Measurements from ENCODE around the gene RIN2.
"Not testable (repeated sequence)": the region's sequence is repeated elsewhere in the genome, so short reads cannot be mapped to it uniquely, and the experiment has no call there.

DNA sequence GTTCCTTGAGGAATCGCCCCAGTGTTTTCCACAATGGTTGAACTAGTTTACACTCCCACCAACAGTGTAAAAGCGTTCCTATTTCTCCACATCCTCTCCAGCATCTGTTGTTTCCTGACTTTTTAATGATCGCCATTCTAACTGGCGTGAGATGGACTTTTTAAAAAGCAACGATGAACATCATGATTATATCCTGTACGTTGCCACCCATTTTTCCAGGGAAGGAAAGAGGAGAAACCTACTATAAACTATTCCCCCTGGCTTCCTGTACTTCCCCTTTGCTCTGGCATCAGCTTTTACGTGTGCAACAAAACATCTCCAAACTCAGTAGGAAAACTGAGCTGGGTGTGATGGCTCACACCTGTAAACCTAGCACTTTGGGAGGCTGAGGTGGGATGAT is 48.2 kb downstream of the RIN2 start:
- not testable (repeated sequence) for TF ChIP-seq POLR2A, EP300 (IDR thresholded peaks at IDR 0.05)
- TF ChIP-seq, protein P1, sequence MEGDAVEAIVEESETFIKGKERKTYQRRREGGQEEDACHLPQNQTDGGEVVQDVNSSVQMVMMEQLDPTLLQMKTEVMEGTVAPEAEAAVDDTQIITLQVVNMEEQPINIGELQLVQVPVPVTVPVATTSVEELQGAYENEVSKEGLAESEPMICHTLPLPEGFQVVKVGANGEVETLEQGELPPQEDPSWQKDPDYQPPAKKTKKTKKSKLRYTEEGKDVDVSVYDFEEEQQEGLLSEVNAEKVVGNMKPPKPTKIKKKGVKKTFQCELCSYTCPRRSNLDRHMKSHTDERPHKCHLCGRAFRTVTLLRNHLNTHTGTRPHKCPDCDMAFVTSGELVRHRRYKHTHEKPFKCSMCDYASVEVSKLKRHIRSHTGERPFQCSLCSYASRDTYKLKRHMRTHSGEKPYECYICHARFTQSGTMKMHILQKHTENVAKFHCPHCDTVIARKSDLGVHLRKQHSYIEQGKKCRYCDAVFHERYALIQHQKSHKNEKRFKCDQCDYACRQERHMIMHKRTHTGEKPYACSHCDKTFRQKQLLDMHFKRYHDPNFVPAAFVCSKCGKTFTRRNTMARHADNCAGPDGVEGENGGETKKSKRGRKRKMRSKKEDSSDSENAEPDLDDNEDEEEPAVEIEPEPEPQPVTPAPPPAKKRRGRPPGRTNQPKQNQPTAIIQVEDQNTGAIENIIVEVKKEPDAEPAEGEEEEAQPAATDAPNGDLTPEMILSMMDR (IDR thresholded peaks at IDR 0.05), result not testable (repeated sequence)
